ENCODE data around the gene LHX2.
"Not testable (repeated sequence)": the region's sequence is repeated elsewhere in the genome, so short reads cannot be mapped to it uniquely, and the experiment has no call there.

Gene LHX2

DNA sequence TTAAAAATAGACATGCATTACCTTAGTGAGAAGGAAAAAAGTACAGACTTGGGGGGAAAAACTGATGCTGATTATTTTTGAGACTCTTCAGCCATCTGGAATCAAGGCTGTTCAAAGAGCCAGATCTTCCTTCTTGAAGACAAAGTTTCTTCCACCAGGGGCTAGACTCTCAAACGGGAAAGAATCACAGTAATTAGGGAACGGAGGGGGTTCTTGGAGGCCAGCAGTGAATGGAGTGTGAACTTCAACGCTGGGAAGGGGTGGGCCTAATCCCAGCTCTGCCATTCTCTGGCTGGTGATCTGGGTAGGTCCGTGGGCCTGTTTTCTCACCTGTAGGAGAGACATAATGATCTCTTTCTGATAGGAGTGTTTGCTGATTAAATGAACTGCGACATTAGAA lies 21.1 kb upstream of the LHX2 start:
- DNase-seq (ENCODE audit: extremely low read depth, low read depth), result no peak
- no peak for TF ChIP-seq CTCF (IDR thresholded peaks at IDR 0.05; ENCODE audit: low read depth, low read length)

DNA sequence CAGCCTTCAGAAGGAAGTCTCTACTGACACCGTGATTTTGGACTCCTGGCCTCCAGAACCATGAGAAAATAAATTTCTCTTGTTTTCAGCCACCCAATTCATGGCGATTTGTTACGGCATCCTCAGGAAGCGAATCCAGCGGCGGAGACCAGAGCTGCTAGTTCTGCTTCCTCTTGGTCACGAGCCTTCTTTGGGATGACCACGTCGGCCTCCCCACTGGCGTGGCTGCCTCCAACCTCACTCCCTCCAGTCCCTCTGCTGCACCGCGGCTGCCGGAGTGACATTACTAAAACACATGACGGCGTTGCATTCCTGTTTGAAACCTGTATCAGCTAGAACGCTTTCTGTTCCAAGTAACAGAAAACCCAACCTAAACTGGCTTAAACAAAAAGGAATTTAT lies 18.9 kb upstream of the LHX2 start:
- DNase-seq (ENCODE audit: extremely low read depth, low read depth), result not testable (repeated sequence)

DNA sequence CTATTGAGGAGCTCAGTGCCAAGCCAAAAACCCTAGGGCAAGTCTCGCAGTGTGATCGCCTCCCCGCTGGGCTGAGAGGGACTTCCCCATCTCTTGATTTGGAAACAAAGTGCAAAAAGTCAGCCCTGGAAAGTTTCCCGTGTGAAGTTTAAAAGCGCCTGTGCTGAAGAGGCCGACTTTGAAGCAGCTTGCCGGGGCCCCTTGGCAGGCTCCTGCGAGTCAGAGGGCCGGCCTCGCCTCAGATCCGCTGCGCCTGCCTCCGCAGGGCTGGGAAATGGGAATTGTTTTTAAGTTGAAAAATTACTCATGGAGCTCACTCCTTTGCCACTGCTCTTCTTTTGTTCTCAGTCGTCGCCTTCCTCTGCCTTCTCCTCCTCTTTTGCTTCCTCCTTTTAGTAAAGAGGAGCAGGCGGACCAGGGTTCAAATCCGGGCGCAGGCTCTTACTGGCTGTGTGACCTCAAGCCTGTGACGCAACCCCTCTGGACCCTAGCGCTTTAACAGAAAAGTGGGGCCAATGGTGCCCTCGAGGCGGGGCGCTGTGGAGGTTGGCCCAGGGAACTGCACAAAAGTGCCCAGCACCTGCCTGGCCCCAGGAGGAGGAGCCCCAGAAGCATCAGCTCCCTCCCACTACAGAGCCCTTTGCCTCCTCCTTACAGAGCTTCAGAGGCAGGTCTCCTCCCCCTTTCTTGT lies 14.7 kb upstream of the LHX2 start:
- DNase-seq (ENCODE audit: extremely low read depth, low read depth), result no peak

GRCh38 chr9:123997665-123998277 lies 13.8 kb upstream of the LHX2 start:
- no peak for TF ChIP-seq CTCF (IDR thresholded peaks at IDR 0.05; ENCODE audit: low read depth, low read length)
- no peak for DNase-seq (ENCODE audit: extremely low read depth, low read depth)

More for the DNA sequence above, 14.7 kb upstream of the LHX2 start:
- no peak for TF ChIP-seq CTCF (IDR thresholded peaks at IDR 0.05; ENCODE audit: low read depth, low read length)

- no peak for DNase-seq (ENCODE audit: extremely low read depth, low read depth)
- TF ChIP-seq CTCF (IDR thresholded peaks at IDR 0.05; ENCODE audit: low read depth, low read length), result no peak
Observed at GRCh38 chr9:123998278-123998925, 13.2 kb upstream of the LHX2 start.

DNA sequence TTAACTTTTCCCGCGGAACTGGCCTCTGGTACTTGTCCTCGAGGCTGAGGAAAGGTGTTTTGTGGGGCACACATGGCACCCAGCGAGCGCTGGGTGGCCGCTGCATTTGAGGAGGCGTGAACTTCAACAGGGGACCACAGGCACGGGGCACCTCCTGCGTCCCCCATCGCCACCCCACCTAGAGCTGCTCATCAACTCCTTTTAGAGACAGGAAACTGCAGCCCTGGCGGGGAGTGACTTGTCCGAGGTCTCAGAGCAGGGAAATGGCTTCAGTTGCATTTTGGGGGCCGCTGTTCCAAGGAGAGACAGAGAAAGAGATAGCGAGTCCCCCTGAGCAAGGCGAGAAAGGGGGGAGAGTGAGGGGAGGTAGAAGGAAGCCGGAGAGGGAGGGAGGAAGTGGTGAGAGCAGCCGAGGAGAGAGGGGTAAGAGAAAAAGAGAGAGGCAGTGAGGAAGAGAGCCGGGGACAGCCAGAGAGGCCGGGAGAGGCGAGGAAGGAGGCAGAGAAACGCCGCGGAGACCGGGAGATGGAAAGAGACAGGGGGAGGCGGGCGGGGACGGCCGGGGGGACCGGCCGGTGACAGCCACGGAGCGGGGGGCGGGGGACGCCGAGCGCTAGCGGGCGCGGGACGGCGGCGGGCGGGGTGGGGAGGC lies 12.5 kb upstream of the LHX2 start:
- DNase-seq (ENCODE audit: extremely low read depth, low read depth), result no peak

DNA sequence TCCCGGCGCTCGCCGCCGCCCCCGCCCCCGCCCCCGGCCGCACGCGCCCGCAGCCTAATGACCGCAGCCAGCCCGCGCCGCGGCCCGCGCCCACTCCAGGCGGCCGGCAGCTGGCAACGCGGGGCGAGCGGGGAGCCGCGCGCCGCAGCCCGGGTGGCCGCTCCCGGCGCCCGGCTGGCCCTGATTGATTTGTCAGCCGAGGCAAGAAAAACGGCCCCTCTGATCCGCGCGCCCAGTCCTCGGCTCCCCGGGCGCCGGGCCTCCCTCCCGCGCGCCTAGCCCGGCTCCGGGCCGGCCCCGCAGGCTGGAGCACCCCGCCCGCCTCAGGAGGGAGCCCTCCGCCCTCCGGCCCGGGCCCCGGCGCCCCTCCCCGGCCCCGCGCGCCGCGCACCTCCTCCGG lies 11.9 kb upstream of the LHX2 start:
- TF ChIP-seq CTCF (IDR thresholded peaks at IDR 0.05; ENCODE audit: low read depth, low read length), result no peak

More for the DNA sequence above, 12.5 kb upstream of the LHX2 start:
- no peak for TF ChIP-seq CTCF (IDR thresholded peaks at IDR 0.05; ENCODE audit: low read depth, low read length)

More for the DNA sequence above, 11.9 kb upstream of the LHX2 start:
- DNase-seq (ENCODE audit: extremely low read depth, low read depth), result no peak

All from AG09319 (cell line).